Ascending aorta (tissue), 2 donors: Measurements from ENCODE around the gene ACTA2. TPM values are rescaled to one million over a fixed set of nuclear protein-coding genes. Genes with fewer than 3 reads are reported as not detected.

Experiments used
- DNase-seq, 2 donors: peaks; one replicate each; pipeline ENCODE4 v3.0.0-alpha.2; 2019; ENCODE audit warnings: low spot score in 2 of 2
- H3K27ac ChIP-seq, 2 donors: fragments of 200-600 bp; sonication (generic); one replicate each; pipeline ENCODE4 v1.5.1; 2016 to 2017; ENCODE audit warnings: mild to moderate bottlenecking in 1 of 2
- H3K27me3 ChIP-seq: fragments of 200-600 bp; sonication (generic); one replicate; pipeline ENCODE4 v1.5.1; 2017
- H3K36me3 ChIP-seq, 2 donors: fragments of 200-600 bp; sonication (generic); one replicate each; pipeline ENCODE4 v1.5.1; 2016
- H3K4me1 ChIP-seq, 2 donors: fragments of 200-600 bp; sonication (generic); one replicate each; pipeline ENCODE4 v1.5.1; 2016 to 2017; ENCODE audit warnings: mild to moderate bottlenecking in 1 of 2
- H3K4me3 ChIP-seq, 2 donors: fragments of 200-600 bp; sonication (generic); one replicate each; pipeline ENCODE4 v1.5.1; 2016 to 2017; ENCODE audit warnings: mild to moderate bottlenecking in 1 of 2
- H3K9me3 ChIP-seq, 2 donors: fragments of 200-600 bp; sonication (generic); one replicate each; pipeline ENCODE4 v1.5.1; 2016
- CTCF ChIP-seq, 3 experiments: fragments of 200-600 bp in 2 of 3; fragments of 450-650 bp in 1 of 3; sonication (generic) in 2 of 3; IDR thresholded peaks; one replicate each; pipeline ENCODE4 v1.5.1; 2016 to 2019; ENCODE audit warnings: antibody characterized with exemption in 3 of 3, mild to moderate bottlenecking in 1 of 3, moderate library complexity in 1 of 3
- intact Hi-C: fragments of 100-400 bp; cut with DNase I; formaldehyde crosslinking; loops from one replicate; pipeline ENCODE4 v1.15.1; 2023
- total RNA-seq: library from RNA; depleted of rRNA; stranded (reverse); fragments of >200 nt; gene quantifications from one replicate; pipeline ENCODE4 v1.1.0, GENCODE V29; 2016

Gene ACTA2
- total RNA-seq, 1 donor from 2014 or later: 5,316 TPM

DNA sequence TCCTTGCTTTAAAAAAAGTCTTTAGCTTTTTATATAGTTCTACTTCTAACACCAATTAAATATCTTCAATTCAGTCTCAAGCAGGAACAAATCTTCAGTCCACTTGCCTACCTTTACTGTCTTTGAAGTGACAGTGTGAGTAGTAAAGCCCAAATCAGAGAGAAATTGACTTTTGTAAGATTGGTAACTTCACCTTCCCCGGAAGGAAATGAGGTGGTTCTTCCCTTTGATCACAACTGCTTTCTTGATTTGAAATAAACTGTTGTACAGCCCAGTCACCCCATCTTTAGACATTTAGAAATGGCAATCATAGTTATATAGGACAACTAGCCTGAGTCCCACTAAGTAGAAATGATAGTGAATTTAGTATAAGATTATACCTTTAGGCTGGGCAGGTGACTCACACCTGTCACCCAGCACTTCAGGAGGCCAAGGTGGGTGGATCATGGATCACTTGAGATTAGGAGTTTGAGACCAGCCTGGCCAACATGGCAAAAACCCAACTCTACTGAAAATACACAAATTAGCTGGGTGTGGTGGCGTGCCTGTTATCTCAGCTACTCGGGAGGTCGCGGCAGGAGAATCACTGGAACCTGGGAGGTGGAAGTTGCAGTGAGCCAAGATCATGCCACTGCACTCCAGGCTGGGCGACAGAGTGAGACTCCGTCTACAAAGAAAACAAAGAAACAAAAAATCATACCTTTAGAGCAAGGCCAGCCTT lies 42.7 kb upstream of the ACTA2 start:
- no peak for TF ChIP-seq CTCF (IDR thresholded peaks at IDR 0.05)
- intact Hi-C loops: no loop called here
- Histone ChIP-seq H3K9me3 (no peaks in the 10 kb centered on the region), H3K4me3 (no peak overlapping the region), H3K4me1 (peaks cover 0 to 26% of the 10 kb centered on the region in 2 donors), H3K27me3 (no peaks in the 10 kb centered on the region), H3K36me3 (no peaks in the 10 kb centered on the region), H3K27ac (no peak overlapping the region)
- no peak for DNase-seq

GRCh38 chr10:88994019-88994418 lies 41.4 kb upstream of the ACTA2 start:
- Histone ChIP-seq H3K27ac (no peak overlapping the region), H3K36me3 (no peaks in the 10 kb centered on the region), H3K9me3 (no peaks in the 10 kb centered on the region), H3K4me1 (peaks cover 0 to 29% of the 10 kb centered on the region in 2 donors), H3K4me3 (peak overlapping the region; percentile 88 to 95), H3K27me3 (no peaks in the 10 kb centered on the region)
- no peak for TF ChIP-seq CTCF (IDR thresholded peaks at IDR 0.05)
- intact Hi-C loops: loop anchor here (5.0 kb wide), 3 partner anchors 112 to 648 kb away; partner anchors contain the start of gene STAMBPL1
- no peak for DNase-seq

DNA sequence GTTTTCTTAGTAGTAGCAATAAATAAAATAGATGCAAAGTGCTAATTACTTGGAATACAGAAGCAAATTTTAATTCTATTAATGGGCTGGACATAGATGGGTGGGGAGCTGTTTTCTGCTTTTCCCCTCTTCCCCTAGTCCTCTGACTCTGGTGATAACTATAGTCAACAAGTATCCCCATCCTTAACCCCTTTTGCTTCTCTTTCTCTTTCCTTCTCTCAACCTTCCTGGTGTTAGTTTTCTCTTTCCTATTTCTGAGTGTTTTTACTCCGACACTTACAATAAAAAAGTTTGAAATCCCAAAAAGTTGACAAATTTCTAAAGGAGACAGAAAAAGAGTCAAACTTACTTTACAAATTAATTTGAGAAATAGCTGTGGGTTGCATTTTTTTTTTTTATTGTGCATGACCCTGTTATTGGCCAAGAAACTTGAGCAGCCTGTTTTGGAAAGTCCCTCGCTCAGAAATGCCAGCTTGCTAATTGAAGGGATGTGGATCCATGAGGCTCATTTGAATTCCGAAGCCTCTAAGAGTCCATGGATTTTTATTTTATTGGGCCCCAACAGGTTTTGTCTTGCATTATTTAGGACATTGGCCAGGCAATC lies 40.5 kb upstream of the ACTA2 start:
- H3K9me3 ChIP-seq: no peaks in the 10 kb centered on the region
- no peak for DNase-seq
- no peaks in the 10 kb centered on the region for H3K36me3 ChIP-seq
- intact Hi-C loops: loop anchor here (5.0 kb wide), 3 partner anchors 111 to 649 kb away; partner anchors contain the start of gene STAMBPL1
- H3K4me3 ChIP-seq: peak overlapping the region; percentile 88 to 95
- H3K27me3 ChIP-seq: no peaks in the 10 kb centered on the region
- H3K4me1 ChIP-seq: peaks cover 0 to 29% of the 10 kb centered on the region in 2 donors
- no peak for TF ChIP-seq CTCF (IDR thresholded peaks at IDR 0.05)
- H3K27ac ChIP-seq: peak overlapping the region in 1 of 2 donors; percentile 95

- no peak for TF ChIP-seq CTCF (IDR thresholded peaks at IDR 0.05)
- H3K27me3 ChIP-seq: no peaks in the 10 kb centered on the region
- intact Hi-C loops: loop anchor here (5.0 kb wide), 3 partner anchors 110 to 650 kb away; partner anchors contain the start of gene STAMBPL1
- H3K4me3 ChIP-seq: peak overlapping the region; percentile 88 to 95
- no peak for DNase-seq
- H3K9me3 ChIP-seq: no peaks in the 10 kb centered on the region
- peaks cover 0 to 31% of the 10 kb centered on the region in 2 donors for H3K4me1 ChIP-seq
- H3K36me3 ChIP-seq: no peaks in the 10 kb centered on the region
- peak overlapping the region; percentile 94 to 95 for H3K27ac ChIP-seq
These were observed 39.3 kb upstream of the ACTA2 start for GRCh38 chr10:88991899-88992320.

DNA sequence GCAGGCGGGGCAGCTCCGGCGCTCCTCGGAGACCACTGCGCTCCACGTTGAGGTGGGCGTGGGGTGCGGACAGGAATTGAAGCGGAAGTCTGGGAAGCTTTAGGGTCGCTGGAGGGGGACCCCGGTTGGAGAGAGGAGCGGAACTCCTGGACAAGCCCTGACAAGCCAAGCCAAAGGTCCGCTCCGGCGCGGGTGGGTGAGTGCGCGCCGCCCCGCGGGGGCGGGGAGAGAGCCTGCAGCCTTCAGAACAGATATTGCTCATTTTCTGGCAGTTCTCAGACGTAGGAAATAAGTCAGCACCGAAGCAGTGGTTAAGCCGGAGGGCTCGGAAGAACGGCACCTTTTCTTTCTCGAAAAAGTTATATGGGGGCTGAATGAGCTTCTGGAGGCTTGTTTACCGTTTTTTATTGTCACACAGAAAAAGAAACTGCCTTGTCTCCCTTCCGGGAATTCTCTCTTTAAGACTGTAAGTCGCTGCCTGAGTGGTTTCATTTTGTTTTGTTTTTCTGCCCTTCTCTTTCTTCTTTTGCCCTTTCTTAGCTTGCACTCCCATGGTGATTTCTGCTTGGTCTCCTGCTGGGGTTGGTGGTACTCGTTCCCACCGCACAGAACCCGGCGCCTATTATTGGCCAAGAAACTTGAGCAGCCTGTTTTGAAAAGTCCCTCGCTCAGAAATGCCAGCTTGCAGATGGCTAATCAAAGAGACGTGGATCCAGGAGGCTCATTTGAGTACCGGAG lies 38.8 kb upstream of the ACTA2 start:
- peak overlapping the region; percentile 94 to 95 for H3K27ac ChIP-seq
- H3K27me3 ChIP-seq: no peaks in the 10 kb centered on the region
- intact Hi-C loops: loop anchor here (5.0 kb wide), 3 partner anchors 109 to 651 kb away; partner anchors contain the start of gene STAMBPL1
- H3K4me1 ChIP-seq: peaks cover 0 to 31% of the 10 kb centered on the region in 2 donors
- peak in 1 of 3 experiments; percentile 19 for TF ChIP-seq CTCF (IDR thresholded peaks at IDR 0.05)
- H3K4me3 ChIP-seq: peak overlapping the region; percentile 88 to 95
- no peaks in the 10 kb centered on the region for H3K9me3 ChIP-seq
- peak in 1 of 2 donors; percentile 87 for DNase-seq
- H3K36me3 ChIP-seq: no peaks in the 10 kb centered on the region
